GM19035 (cell line): ENCODE data around the gene CACNG4.

Experiments
- ATAC-seq: cut with Tn5 transposase; IDR thresholded peaks from one replicate; pipeline ENCODE4 v1.9.1; 2021; ENCODE audit not compliant: unreplicated experiment

The CACNG4 gene

DNA sequence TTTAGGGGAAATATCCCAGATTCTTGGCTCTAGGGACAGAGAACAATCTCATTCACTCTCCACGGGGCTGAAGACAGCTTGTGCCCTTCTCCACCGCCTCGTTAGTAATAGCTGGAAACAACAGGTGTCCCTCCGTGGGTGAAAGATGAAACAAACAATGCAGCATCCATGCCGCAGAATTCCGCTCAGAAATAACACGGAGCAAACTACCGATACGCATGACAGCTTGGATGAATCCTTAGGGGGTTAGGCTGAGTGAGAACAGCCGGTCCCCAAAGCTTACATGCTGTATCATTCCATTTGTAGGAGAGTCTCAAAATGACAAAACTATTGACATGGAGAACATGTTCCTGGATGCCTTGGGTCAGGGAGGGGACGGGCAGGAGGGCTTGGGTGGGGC lies 50.5 kb downstream of the CACNG4 start:
- no peak for ATAC-seq

DNA sequence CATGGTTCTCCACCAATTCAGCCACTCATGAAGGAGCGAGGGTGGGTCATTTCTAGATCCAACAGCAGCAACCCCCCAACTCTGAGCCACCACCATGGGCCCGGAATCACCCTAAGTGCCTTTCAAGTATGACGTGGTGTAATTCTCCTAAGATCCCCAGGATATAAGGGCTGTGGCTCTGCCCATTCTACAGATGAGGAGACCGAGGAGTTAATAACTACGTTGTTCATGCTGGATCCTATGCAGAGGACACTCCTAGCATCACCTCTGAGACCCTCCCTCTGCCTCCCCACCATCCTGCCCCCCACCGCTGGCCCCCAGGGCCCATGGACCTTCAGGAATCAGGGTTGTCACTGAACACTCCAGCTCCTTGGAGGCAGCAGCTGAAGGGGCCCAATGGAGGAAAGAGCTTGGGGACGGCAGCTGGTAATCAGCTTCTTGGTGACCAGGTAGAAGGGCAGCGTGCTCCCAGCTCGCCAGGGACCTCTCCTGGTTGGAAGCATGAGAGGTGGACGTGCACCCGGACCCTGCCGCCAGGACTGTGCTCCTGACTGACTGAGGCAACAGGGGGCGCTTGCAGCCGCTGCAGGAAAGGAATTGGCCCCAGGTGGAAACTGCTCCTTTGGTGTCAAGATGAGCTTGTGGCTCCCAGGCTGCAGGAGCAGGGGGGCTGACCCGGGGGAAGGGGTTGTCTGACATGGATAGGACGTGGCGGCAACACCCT lies 51.7 kb downstream of the CACNG4 start:
- ATAC-seq: no peak

DNA sequence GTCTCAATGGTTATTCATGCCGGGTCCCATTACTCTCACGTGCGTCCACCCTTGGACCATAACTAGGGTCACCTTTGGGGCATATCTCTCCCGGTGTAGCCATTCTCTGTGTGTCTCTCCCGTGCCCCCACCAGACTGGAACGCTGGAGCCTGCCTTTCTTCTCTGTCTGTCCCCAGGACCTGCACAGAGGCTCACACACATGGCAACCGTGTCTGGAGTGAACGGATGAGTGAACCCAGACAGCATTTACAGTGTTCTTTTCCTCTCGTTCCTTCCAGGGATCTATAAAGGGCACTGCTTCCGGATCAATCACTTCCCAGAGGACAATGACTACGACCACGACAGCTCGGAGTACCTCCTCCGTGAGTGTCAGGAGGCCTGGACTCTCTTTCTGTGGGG lies 53.4 kb downstream of the CACNG4 start:
- ATAC-seq: no peak

DNA sequence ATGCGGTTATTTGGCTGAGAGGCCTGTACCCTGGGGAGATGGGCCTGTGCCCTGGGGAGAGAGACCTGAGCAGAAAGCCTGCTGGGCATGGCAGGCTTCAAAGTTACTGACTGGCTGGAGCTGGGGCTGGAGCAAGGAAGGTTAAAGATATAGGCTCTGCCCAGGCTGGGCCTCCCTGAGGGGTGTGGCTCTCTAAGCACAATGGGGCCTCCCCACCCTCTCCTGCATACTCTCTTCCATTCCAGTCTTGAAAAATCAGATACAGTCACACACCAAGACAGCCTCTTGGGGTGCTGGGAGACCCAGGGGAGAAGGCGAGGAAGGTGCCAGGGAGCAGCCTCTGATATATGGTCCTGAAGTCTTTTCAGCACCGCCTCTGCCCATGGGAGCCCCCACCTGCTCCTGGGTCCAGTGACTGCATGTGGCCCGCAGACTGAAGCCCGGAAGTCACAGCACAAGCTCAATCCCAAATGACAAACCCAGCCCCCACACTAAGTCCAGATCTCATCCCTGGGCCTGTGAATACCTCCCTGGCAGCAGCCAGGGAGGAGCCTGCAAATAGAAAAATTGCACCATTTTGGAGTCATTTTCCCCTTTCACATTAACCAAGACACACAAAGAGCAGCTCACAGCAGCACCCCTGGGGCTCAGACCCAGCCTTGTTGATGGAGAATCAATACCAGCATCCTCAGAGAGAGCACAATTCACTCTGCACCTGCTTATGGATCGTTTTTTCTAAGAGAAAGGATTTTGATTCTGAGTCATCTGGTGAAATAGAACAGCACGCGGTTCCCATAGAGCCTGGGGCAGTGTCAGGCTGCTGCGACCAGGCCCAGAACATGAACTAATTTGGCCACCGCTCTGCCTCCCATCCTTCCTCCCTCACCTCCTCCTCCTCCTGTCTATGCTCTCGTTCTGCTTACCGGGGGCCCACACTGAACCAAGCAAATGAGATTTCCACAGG lies 54.2 kb downstream of the CACNG4 start:
- ATAC-seq: no peak

DNA sequence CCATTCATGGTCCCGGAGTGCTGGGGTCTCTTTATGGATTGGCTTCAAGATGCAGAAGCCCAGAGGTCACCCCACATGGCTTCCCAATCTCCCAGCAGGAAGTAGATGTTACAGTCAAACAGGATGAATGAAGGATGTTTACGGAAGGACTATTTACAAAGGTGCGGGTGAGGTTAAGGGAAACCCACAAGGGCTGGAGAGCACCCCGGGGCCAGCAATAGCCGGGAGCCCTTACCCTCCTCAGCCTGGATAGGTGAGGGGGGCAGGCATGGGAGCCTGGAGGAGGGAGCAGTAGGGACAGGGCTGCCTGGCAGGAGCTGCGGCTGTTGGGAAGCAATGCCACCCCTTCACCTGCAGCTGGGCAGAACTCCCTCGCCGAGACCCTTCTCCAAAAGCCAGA lies 55.3 kb downstream of the CACNG4 start:
- ATAC-seq: no peak

DNA sequence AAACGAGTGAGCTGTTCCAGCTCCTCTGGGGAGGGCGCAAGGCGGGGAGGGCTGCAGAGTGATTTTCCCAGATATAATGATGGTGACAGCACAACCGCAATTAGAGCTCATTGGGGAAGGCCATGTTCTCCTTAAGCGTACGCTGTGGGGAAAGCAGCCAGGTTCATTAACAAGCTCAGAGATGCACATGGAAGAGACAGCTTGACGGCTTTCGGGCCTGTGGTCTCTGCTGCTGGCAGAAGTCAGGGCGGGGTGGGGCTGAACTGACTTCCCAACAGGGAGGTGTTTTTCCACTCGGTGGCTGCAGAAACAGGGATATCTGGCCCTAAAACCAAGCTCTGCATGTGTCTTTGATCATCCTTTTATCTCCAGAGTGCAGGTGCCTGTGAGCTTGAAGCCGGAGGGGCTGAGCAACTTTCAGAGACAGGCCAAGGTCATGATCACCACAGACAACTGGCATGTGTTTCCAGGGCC lies 55.8 kb downstream of the CACNG4 start:
- ATAC-seq: no peak

DNA sequence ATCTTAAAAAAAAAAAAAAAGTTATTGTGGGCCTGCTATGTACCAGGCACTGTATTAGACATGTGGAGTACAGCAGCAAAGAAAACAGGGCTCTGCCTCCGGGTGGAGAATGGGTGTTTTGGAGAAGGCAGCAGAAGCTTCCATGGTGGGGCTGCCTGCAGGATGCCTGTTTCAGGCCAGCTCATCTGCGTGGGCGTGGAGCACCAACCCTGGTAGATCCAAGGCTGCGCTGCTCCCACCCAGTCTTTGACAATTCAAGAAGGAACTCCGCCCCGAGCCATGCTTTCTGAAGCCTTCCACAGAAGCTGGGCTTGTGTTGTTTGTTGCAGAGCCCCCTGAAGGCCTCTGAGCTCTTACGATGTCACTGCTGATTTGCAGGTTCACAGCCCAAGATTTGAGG lies 56.7 kb downstream of the CACNG4 start:
- ATAC-seq: no peak

DNA sequence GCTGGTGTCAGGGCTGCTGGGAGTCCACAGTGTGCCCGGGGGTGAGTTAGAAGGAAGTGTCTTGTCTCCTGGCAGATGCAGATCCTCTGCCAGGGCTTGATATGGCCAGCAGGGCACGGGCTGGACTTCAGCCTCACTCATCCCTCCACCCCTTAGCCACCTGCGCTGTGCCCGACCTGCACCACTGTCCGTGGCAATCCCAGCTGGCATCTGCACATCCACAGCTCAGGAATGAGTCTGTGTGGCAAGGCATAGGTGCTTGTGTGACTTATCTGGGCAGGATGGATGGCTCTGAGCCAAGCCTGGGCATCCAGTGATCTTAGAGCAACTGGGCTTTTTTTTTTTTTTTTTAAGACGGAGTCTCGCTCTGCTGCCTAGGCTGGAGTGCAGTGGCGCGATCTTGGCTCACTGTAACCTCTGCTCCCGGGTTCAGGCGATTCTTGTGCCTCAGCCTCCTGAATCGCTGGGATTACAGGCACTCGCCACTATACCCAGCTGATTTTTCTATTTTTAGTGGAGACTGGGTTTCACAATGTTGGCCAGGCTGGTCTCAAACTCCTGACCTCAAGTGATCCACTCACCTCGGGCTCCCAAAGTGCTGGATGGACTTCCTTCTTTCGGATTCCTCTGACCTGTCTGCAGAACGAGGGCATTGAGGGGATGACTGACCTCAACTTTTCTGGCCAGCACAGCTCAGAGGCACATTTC lies 57.4 kb downstream of the CACNG4 start:
- ATAC-seq: no peak

DNA sequence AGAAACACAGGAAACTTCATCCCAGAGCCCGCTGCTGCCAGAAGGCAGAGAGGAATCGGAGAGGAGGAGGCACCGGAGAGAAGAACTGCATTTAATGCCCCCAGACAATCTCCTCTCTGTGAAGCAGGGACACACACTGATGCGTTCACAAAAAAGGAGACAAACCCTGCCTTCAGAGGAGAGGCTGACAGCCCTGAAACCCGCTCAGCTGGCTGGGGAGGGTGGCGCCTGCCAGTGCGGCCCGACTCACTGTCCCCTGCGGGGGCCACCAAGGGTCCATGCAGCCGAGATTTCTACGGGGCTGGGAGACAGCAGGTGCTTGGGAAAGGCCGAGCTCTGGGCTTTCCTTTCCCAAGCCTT lies 57.9 kb downstream of the CACNG4 start:
- no peak for ATAC-seq

DNA sequence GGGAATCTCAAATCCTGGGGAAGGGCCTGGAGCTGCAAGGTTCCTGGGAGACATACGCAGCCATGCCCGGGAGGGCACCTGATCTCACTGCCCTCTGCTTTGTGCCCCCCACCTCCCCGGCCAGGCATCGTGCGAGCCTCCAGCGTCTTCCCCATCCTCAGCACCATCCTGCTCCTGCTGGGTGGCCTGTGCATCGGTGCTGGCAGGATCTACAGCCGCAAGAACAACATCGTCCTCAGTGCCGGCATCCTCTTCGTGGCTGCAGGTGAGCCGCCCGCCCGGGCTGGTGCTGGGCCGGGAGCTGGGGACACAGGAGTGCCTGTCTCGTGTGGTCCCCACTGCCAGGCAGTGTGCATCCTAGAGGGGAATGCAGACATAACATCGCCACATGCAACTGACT lies 60.2 kb downstream of the CACNG4 start:
- no peak for ATAC-seq

DNA sequence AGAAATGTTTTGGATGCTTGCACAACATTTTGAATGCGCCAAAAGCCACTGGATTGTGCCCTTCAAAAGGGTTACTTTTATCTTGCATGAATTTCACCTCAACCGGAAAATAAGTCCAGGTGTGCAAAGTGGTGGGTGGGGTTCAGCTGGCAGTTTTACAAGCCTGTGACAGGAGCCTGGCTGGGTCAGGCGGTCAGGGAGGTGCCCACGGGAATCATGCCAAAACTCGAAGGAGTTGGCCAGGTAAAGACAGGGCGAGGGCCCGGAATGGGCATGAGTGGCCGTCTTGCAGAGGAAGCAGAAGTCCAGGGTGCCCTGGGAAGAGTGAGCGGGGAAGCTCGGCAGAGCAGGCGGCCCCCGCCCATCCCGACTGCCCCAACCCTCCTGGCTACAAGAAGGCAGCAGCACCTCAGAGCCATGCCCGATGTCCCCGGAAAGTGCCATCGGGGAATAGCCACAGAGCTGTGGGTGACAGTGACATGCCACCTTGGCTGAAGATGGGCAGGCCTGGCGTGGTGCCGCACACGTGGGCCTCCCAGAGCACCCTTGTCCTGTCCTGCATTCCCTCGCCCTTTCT lies 60.8 kb downstream of the CACNG4 start:
- no peak for ATAC-seq

DNA sequence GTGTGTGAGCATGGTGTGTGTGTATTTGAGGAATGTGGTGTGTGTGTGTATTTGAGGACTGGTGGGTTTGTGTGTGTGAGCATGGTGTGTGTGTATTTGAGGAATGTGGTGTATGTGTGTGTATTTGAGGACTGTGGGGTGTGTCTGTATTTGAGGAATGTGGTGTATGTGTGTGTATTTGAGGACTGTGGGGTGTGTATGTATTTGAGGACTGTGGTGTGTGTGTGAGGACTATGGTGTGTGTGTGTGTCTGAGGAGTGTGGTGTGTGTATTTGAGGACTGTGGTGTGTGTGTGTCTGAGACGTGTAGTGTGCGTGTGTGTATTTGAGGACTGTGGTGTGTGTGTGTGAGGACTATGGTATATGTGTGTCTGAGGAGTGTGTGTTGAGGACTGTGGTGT lies 61.8 kb downstream of the CACNG4 start:
- no peak for ATAC-seq

DNA sequence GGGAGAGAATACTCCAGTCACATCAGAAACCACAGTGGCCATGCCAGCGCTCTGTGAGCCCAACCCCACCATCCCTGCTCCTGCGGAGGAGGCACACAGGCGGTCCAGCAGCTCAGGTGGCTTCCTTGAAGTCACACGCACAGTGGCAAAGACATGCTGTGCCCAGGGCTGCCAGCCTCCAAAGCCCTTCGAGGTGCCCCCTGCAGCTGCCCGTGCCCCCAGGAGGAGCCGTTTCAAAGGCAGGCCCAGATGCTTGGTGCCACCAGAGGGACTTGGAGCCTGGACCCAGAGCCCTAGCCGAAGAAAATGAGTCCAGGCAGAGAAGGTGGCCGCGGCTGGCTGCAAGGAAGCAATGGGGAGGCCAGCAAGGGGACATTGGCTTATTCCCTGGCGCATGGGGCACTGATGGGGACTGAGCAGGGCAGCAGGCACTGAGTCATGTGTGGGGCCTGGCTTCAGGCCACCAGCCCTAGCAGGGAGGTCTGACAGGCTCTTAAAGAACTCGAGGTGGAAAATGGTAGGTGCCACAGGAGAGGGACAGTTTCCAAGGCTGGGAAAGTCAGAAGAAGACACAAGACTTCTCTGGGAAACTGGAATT lies 62.6 kb downstream of the CACNG4 start:
- ATAC-seq: no peak

DNA sequence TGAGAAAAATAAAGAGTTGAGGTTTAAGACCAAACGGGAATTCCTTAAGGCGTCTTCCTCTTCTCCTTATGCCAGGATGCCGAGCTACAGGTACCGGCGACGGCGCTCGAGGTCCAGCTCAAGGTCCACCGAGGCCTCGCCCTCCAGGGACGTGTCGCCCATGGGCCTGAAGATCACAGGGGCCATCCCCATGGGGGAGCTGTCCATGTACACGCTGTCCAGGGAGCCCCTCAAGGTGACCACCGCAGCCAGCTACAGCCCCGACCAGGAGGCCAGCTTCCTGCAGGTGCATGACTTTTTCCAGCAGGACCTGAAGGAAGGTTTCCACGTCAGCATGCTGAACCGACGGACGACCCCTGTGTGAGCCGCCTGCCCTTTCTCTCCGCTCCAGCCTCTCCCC lies 66.1 kb downstream of the CACNG4 start:
- ATAC-seq: no peak

DNA sequence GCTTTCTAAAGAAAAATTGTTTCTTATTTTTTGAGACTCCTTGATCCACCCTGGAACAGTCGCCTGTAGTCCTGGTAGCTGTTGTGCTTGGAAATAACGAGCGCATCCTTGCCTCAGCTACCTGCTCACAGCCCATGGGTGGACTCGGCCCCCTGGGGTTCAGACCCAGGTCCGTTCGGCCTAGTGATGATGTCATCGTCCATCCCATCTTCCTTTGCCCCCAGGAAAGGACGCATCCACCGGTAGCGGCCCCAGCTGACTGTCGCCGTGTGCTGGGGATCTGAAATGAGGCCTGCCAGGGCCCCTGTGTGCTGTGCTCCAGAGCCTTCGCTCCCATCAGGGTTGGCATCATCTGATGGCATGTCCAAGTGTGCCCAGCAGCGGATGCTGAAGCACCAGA lies 67.9 kb downstream of the CACNG4 start:
- ATAC-seq: no peak

DNA sequence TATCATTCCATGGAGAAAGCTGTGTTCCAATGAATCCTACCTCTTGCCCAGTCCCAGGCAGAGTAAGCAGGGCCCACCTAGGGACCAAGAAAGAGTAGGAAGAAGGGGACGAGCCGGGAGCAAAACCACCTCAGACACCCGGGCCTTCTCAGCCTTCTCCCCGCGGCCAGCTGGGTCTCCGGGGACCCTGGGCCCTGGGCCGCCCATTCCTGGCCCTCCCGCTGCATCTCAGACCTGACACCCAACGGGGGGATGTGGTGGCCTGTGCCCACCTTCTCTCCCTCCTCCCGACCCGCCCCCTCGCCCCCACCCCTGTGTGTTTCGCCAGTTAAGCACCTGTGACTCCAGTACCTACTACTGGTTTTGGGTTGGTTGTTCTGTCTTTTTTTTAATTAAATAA lies 68.5 kb downstream of the CACNG4 start:
- no peak for ATAC-seq

DNA sequence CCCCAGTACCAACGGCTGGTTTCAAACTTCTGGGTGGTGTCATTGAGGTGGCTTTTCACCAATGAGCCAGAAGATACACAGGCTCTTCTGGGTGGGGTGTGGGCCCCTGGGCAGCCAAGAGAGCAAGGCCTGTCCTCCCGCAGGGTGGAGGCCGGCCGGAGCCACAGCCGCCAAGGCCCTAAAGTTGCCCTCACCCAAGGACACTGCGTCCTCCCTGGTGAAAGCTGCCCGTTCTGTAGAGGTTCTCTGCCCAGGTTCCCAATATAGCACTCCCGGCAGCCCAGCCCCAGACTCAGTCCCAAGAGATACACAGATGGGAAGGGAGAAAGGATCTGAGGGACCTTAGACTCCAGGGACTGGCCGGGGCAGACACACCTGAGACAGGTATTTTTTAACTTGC lies 69.1 kb downstream of the CACNG4 start:
- ATAC-seq: no peak

DNA sequence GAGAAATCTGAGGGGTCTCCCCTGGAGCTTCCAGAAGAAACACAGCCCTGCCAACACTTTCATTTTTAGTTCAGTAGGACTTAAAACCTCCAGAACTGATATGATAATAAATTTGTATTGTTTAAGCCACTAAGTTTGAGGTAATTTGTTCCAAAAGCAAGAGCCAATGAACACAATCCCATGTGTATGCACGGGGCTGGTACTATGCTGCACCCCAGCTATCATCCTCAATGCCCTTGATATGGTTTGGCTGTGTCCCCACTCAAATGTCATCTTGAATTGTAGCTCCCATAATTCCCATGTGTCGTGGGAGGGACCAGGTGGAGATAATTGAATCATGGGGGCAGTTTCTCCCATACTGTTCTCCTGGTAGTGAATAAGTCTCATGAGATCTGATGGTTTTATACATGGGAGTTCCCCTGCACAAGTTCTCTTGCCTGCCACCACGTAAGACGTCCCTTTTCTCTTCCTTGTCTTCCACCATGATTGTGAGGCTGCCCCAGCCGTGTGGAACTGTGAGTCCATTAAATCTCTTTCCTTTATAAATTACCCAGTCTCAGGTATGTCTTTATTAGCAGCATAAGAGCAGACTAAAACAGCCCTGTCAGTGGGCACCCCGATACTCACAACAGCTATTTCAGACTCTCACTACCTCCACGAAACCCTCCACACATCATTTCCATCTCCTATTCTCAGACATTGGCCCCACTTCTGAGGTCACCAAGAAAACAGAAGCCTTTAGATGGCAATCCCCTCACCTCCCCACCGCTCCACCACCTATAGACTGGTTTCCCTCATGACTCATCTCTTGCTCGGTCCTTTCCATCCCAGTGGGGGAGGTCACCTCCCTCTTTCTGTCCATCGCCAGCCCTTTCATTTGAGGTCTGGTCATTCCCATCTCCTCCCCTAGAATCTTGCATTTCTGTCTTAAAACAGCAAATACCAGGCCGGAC lies 70.9 kb downstream of the CACNG4 start:
- ATAC-seq: no peak

DNA sequence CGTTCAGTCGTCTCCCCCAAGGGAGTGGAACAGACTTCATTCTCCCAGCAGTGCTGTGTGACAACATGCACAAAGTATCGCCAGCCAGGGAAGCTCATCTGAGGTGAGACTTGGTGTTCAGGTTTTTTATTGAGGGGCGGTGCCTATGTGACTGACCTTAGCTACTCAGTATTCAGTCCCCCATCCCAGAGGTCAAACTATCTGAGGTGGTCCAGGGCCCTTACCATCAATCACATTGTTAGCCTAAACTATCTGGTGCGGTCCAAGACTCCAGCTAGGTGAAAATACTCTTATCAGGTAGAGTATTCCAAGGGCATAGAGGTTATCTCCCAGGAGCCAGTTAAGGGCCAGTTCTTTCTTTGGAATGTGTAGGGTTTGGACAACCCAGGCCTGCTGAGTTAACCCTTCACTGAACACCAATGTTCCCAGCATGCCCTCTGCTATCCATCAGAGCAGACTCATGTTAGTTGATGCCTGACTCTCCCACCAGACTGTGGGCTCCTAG lies 74.4 kb downstream of the CACNG4 start:
- no peak for ATAC-seq

DNA sequence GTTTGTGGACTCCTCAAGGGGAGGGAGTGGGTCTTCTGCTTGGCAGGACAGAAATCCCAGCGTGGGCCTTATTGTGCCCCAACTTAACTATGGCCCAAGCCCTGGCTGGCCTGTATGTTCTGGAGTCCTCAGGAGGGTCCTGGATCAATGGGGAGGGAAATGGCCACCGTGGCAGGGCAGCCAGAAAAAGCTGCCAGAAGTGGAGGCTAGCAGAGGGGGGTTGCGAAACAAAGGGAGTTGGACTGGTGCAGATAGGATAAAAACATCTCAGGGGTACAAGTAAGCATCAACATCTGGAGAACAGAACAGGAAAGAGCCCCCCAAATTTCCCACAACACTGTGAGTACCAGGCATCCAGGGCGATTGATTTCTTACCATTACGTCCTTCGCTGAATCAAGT lies 76.1 kb downstream of the CACNG4 start:
- ATAC-seq: no peak
